ENCODE measurements around the gene PSMD14.

DNA sequence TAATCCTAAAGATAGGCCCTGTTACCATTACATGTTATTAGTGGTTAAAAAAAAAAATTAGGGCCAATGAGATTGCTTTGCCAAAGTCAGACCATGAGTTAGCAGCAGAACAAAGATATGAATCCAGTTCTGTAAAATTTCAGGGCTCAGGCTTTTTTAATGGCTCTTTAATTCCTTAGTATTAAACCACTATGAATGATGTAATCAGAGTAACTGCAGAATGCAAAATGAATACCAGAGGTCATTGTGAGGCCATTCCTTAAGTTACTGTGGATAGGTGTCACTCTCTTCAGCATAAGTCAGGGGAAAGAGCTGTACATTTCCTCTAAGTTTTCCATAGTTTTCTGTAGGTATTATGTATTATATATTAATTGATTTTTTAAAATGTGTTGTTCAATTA is 65.7 kb downstream of the PSMD14 start:
- no peak for TF ChIP-seq POLR2A (IDR thresholded peaks at IDR 0.05)
- TF ChIP-seq, protein P1, sequence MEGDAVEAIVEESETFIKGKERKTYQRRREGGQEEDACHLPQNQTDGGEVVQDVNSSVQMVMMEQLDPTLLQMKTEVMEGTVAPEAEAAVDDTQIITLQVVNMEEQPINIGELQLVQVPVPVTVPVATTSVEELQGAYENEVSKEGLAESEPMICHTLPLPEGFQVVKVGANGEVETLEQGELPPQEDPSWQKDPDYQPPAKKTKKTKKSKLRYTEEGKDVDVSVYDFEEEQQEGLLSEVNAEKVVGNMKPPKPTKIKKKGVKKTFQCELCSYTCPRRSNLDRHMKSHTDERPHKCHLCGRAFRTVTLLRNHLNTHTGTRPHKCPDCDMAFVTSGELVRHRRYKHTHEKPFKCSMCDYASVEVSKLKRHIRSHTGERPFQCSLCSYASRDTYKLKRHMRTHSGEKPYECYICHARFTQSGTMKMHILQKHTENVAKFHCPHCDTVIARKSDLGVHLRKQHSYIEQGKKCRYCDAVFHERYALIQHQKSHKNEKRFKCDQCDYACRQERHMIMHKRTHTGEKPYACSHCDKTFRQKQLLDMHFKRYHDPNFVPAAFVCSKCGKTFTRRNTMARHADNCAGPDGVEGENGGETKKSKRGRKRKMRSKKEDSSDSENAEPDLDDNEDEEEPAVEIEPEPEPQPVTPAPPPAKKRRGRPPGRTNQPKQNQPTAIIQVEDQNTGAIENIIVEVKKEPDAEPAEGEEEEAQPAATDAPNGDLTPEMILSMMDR (IDR thresholded peaks at IDR 0.05), result no peak

Data from body of pancreas (tissue), 4 donors.